ENCODE measurements around the gene NPRL2. TPM values are rescaled to one million over a fixed set of nuclear protein-coding genes. Genes with fewer than 3 reads are reported as not detected.

The NPRL2 gene
- total RNA-seq, 1 experiment from 2014 or later: 35.4 TPM

DNA sequence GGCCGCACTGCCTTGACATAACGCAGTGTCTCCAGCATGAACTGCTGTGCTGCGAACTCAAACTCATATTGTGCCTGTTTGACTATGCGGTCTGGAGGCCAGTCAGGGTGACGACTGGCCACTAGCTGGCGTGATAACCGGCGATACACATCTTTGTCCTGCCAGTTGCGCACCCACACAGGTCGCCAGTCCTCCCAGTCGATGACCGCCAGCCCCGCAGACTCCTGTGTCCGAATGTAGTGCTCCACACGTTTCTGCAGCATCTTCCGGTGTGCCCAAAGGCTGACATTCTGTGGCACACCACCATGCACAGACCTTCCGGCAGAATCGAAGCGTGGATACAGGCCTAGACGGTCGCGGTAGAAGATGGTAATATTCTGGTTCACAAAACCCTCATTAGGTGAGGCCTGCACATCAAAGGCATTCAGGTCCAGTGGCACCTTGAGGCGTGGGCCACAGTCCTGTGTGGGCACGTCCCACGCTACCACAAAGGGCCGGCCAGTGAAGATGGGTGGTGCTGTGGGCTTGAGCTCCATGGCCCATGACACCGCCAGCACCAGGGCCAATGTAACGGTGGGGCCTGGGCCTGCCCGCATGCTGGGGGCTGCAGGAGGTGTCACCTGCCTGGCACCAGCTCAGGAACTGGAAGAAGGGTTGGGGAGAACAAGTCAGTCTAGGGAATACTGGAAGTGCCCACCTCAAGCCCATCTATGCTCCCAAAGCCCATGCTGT, 30.5 kb downstream of the NPRL2 start:
- ChIA-PET POLR2A (interaction anchor here (1.9 kb wide), 1 partner anchor 28 kb away, joined by 4 read pairs; the partner anchor contains the start of gene IFRD2), RAD21 (ENCODE audit: low non-redundant PET in 1 of 2, low total read pairs in 2 of 2, uncharacterized antibody in 2 of 2, unreplicated experiment in 2 of 2) (interaction anchor here in 1 of 2 experiments (1.7 kb wide), 1 partner anchor 21 kb away, joined by 5 read pairs; the partner anchor contains the start of genes HYAL3 and NAA80), CTCF (no interaction called here)
- H3K4me3 ChIP-seq (replicated peaks in 1 of 2; ENCODE audit: low read depth in 1 of 2, low read length in 2 of 2): peak overlapping the region; percentile 64 to 92
- no peaks in the 10 kb centered on the region for H3K27me3 ChIP-seq (ENCODE audit: insufficient read depth, low read length)
- peaks cover 4 to 19% of the 10 kb centered on the region in 2 experiments; a peak in 1 of 4 replicates for H3K36me3 ChIP-seq (ENCODE audit: control insufficient read depth in 1 of 2, insufficient read depth in 2 of 2, low read length in 2 of 2)
- peaks cover 46% of the 10 kb centered on the region for H3K79me2 ChIP-seq (ENCODE audit: insufficient read depth, low read length)
- DNase-seq (ENCODE audit: low read depth, low spot score) (no peak), ATAC-seq (no peak)
- peaks cover 64 to 90% of the 10 kb centered on the region in 2 experiments for H3K4me1 ChIP-seq (ENCODE audit: control insufficient read depth in 1 of 2, insufficient read depth in 2 of 2, low read length in 2 of 2)
- no peak overlapping the region for H2AFZ ChIP-seq (ENCODE audit: low read depth, low read length, poor library complexity, severe bottlenecking)
- TF ChIP-seq YY1 (IDR thresholded peaks at IDR 0.05; ENCODE audit: extremely low read depth, insufficient replicate concordance, low read depth, low read length): no peak
- TF ChIP-seq ZNF274 (IDR thresholded peaks at IDR 0.05; ENCODE audit: low read depth, low read length): no peak
- no peak for TF ChIP-seq EZH2phosphoT487 (IDR thresholded peaks at IDR 0.05; ENCODE audit: borderline replicate concordance)
- no peak for TF ChIP-seq FOSL1 (IDR thresholded peaks at IDR 0.05; ENCODE audit: low read depth)
- TF ChIP-seq POLR2AphosphoS5 (IDR thresholded peaks at IDR 0.05; ENCODE audit: low read depth, low read length): no peak
- no peak for TF ChIP-seq SIN3A (IDR thresholded peaks at IDR 0.05; ENCODE audit: low read depth)
- TF ChIP-seq EZH2 (IDR thresholded peaks at IDR 0.05): no peak
- TF ChIP-seq JUND (IDR thresholded peaks at IDR 0.05): no peak
- TF ChIP-seq CEBPB (IDR thresholded peaks at IDR 0.05; ENCODE audit: low read depth): no peak
- TF ChIP-seq, protein P1, sequence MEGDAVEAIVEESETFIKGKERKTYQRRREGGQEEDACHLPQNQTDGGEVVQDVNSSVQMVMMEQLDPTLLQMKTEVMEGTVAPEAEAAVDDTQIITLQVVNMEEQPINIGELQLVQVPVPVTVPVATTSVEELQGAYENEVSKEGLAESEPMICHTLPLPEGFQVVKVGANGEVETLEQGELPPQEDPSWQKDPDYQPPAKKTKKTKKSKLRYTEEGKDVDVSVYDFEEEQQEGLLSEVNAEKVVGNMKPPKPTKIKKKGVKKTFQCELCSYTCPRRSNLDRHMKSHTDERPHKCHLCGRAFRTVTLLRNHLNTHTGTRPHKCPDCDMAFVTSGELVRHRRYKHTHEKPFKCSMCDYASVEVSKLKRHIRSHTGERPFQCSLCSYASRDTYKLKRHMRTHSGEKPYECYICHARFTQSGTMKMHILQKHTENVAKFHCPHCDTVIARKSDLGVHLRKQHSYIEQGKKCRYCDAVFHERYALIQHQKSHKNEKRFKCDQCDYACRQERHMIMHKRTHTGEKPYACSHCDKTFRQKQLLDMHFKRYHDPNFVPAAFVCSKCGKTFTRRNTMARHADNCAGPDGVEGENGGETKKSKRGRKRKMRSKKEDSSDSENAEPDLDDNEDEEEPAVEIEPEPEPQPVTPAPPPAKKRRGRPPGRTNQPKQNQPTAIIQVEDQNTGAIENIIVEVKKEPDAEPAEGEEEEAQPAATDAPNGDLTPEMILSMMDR (IDR thresholded peaks at IDR 0.05 in 2 of 3, conservative IDR thresholded peaks at IDR 0.05 in 1 of 3; ENCODE audit: borderline replicate concordance in 1 of 3, insufficient read depth in 1 of 3, low read depth in 2 of 3, low read length in 2 of 3): peak in 2 of 3 experiments; percentile 21 to 41; a peak in 3 of 6 replicates
- peak; percentile 17 for TF ChIP-seq TCF7L2 (IDR thresholded peaks at IDR 0.05; ENCODE audit: borderline replicate concordance, extremely low read depth, insufficient read depth, insufficient read length)
- no peaks in the 10 kb centered on the region for H3K9me2 ChIP-seq (ENCODE audit: insufficient read depth)
- no peaks in the 10 kb centered on the region for H3K9me3 ChIP-seq (ENCODE audit: control insufficient read depth in 1 of 2, insufficient read depth in 1 of 2, low read depth in 1 of 2, low read length in 2 of 2)
- peak overlapping the region; percentile 93 for H3K27ac ChIP-seq (ENCODE audit: low read depth, low read length)
- no peaks in the 10 kb centered on the region for H4K20me1 ChIP-seq (ENCODE audit: insufficient read depth)
- intact Hi-C loops (cut with micrococcal nuclease): no loop called here
- peak overlapping the region; percentile 92 for H3K4me2 ChIP-seq (ENCODE audit: low read length)
- BruUV-seq (replicated peaks): no TSS peak
- H3K9ac ChIP-seq (ENCODE audit: low read length): peak overlapping the region; percentile 88
